ENCODE results near the gene MAP1LC3B.

DNA sequence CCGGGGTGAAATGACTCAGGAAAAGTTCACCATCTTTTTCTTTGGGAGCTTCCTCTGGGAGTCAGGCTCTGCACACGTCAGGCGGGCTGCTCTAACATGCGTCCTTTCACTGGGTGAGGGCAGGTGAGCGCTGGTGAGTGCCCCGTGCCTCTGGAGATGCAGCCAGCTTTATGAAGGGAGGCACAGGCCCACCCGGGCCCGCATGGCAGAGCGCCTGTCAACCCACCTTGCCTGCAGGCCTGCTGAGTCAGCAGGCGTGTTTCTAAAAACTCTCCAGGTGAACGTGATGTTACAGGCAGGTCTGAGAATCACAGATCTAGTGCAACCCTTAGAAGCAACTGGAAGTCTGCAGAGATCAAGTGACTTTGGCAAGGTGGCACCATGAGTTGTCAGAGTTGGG, 18.4 kb downstream of the MAP1LC3B start:
- TF ChIP-seq, protein P1, sequence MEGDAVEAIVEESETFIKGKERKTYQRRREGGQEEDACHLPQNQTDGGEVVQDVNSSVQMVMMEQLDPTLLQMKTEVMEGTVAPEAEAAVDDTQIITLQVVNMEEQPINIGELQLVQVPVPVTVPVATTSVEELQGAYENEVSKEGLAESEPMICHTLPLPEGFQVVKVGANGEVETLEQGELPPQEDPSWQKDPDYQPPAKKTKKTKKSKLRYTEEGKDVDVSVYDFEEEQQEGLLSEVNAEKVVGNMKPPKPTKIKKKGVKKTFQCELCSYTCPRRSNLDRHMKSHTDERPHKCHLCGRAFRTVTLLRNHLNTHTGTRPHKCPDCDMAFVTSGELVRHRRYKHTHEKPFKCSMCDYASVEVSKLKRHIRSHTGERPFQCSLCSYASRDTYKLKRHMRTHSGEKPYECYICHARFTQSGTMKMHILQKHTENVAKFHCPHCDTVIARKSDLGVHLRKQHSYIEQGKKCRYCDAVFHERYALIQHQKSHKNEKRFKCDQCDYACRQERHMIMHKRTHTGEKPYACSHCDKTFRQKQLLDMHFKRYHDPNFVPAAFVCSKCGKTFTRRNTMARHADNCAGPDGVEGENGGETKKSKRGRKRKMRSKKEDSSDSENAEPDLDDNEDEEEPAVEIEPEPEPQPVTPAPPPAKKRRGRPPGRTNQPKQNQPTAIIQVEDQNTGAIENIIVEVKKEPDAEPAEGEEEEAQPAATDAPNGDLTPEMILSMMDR (IDR thresholded peaks at IDR 0.05) = no peak
- no peak for TF ChIP-seq EZH2 (IDR thresholded peaks at IDR 0.05; ENCODE audit: borderline replicate concordance, insufficient read depth, low read depth, low read length, poor library complexity, severe bottlenecking)

Measured in B cell (primary cell).